Ishikawa (cell line): ENCODE measurements around the gene CDK9.

Source experiments
- CEBPB ChIP-seq: IDR thresholded peaks from 2 replicates; pipeline ENCODE4 v1.6.1; 2012
- CREB1 ChIP-seq: IDR thresholded peaks from 2 replicates; pipeline ENCODE4 v1.6.1; 2012; ENCODE audit warnings: low read depth
- EGR1 ChIP-seq: IDR thresholded peaks from 2 replicates; pipeline ENCODE4 v1.6.1; 2012
- EP300 ChIP-seq: IDR thresholded peaks from 2 replicates; pipeline ENCODE4 v1.6.1; 2012; ENCODE audit warnings: borderline replicate concordance
- FOXM1 ChIP-seq: IDR thresholded peaks from 2 replicates; pipeline ENCODE4 v1.6.1; 2012; ENCODE audit warnings: low read depth, borderline replicate concordance
- MAX ChIP-seq: IDR thresholded peaks from 2 replicates; pipeline ENCODE4 v1.6.1; 2012
- NFIC ChIP-seq: IDR thresholded peaks from 2 replicates; pipeline ENCODE4 v1.6.1; 2012
- RAD21 ChIP-seq: IDR thresholded peaks from 2 replicates; pipeline ENCODE4 v1.6.1; 2012; ENCODE audit warnings: low read depth
- TAF1 ChIP-seq: IDR thresholded peaks from 2 replicates; pipeline ENCODE4 v1.6.1; 2012; ENCODE audit warnings: low read depth, mild to moderate bottlenecking
- TCF12 ChIP-seq: IDR thresholded peaks from 2 replicates; pipeline ENCODE4 v1.6.1; 2012; ENCODE audit warnings: low read depth
- TEAD4 ChIP-seq: IDR thresholded peaks from 2 replicates; pipeline ENCODE4 v1.6.1; 2012
- USF1 ChIP-seq: IDR thresholded peaks from 2 replicates; pipeline ENCODE4 v1.6.1; 2012
- YY1 ChIP-seq: IDR thresholded peaks from 2 replicates; pipeline ENCODE4 v1.6.1; 2012; ENCODE audit warnings: low read depth
- ZBTB7A ChIP-seq: IDR thresholded peaks from 2 replicates; pipeline ENCODE4 v1.6.1; 2012; ENCODE audit warnings: low read depth
- TF ChIP-seq, protein P1 (sequence below): IDR thresholded peaks from 2 replicates; pipeline ENCODE4 v1.6.1; 2012; ENCODE audit warnings: low read depth, mild to moderate bottlenecking

CDK9 gene

GRCh38 chr9:127810378-127811187 is 24.7 kb downstream of the CDK9 start:
- TF ChIP-seq TCF12, result no peak
- no peak for TF ChIP-seq TEAD4
- TF ChIP-seq TAF1, result no peak
- no peak for TF ChIP-seq YY1
- TF ChIP-seq RAD21, result no peak
- TF ChIP-seq MAX, result no peak
- no peak for TF ChIP-seq NFIC
- TF ChIP-seq CEBPB, result no peak
- TF ChIP-seq ZBTB7A, result no peak
- no peak for TF ChIP-seq EGR1
- no peak for TF ChIP-seq USF1
- TF ChIP-seq EP300, result no peak
- TF ChIP-seq, protein P1, sequence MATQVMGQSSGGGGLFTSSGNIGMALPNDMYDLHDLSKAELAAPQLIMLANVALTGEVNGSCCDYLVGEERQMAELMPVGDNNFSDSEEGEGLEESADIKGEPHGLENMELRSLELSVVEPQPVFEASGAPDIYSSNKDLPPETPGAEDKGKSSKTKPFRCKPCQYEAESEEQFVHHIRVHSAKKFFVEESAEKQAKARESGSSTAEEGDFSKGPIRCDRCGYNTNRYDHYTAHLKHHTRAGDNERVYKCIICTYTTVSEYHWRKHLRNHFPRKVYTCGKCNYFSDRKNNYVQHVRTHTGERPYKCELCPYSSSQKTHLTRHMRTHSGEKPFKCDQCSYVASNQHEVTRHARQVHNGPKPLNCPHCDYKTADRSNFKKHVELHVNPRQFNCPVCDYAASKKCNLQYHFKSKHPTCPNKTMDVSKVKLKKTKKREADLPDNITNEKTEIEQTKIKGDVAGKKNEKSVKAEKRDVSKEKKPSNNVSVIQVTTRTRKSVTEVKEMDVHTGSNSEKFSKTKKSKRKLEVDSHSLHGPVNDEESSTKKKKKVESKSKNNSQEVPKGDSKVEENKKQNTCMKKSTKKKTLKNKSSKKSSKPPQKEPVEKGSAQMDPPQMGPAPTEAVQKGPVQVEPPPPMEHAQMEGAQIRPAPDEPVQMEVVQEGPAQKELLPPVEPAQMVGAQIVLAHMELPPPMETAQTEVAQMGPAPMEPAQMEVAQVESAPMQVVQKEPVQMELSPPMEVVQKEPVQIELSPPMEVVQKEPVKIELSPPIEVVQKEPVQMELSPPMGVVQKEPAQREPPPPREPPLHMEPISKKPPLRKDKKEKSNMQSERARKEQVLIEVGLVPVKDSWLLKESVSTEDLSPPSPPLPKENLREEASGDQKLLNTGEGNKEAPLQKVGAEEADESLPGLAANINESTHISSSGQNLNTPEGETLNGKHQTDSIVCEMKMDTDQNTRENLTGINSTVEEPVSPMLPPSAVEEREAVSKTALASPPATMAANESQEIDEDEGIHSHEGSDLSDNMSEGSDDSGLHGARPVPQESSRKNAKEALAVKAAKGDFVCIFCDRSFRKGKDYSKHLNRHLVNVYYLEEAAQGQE, result no peak
- no peak for TF ChIP-seq FOXM1
- no peak for TF ChIP-seq CREB1

DNA sequence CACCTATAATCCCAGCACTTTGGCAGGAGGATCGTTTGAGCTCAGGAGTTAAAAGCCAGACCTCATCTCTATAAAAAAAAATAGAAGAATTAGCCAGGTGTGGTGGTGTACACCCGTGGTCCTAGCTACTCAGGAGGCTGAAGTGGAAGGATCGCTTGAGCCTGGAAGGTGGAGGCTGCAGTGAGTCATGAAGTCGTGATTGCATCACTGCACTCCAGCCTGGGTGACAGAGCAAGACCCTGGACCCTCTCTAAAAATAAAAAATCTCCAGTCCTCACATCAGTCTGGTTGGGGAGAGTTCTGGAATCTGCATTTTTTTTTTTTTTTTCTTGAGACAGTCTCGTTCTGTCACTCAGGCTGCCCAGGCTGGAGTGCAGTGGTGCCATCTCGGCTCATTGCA is 26.2 kb downstream of the CDK9 start:
- no peak for TF ChIP-seq FOXM1
- TF ChIP-seq TAF1, result no peak
- TF ChIP-seq USF1, result no peak
- TF ChIP-seq EP300, result no peak
- no peak for TF ChIP-seq CEBPB
- no peak for TF ChIP-seq TCF12
- TF ChIP-seq, protein P1, result no peak
- no peak for TF ChIP-seq MAX
- TF ChIP-seq NFIC, result no peak
- no peak for TF ChIP-seq CREB1
- TF ChIP-seq TEAD4, result no peak
- TF ChIP-seq EGR1, result no peak
- TF ChIP-seq YY1, result no peak
- TF ChIP-seq ZBTB7A, result no peak
- no peak for TF ChIP-seq RAD21

GRCh38 chr9:127812936-127813675 is 27.3 kb downstream of the CDK9 start:
- TF ChIP-seq CREB1 (no peak), YY1 (no peak), EGR1 (no peak)

DNA sequence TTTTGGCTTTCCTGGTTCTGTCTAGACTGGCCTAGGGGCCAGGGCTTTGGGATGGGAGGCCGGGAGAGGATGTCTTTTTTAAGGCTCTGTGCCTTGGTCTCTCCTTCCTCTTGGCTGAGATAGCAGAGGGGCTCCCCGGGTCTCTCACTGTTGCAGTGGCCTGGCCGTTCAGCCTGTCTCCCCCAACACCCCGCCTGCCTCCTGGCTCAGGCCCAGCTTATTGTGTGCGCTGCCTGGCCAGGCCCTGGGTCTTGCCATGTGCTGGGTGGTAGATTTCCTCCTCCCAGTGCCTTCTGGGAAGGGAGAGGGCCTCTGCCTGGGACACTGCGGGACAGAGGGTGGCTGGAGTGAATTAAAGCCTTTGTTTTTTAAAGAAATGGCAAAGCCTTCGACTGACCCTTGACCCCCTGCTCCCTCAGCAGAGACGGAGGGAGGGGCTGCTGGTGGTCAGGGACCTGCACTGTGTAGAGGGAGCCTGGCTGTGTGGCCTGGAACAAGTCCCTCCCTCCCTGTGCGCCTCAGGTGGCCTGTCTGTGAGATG is 27.9 kb downstream of the CDK9 start:
- TF ChIP-seq CEBPB, result no peak
- no peak for TF ChIP-seq TEAD4
- TF ChIP-seq CREB1, result no peak
- no peak for TF ChIP-seq RAD21
- no peak for TF ChIP-seq NFIC
- TF ChIP-seq ZBTB7A, result no peak
- no peak for TF ChIP-seq TCF12
- TF ChIP-seq, protein P1, result no peak
- no peak for TF ChIP-seq MAX
- TF ChIP-seq FOXM1, result no peak
